ENCODE measurements around the gene DNAH3. TPM values are rescaled to one million over a fixed set of nuclear protein-coding genes. Genes with fewer than 3 reads are reported as not detected.

DNAH3 gene
- total RNA-seq, 1 experiment from 2014 or later = 0.15 TPM

GRCh38 chr16:21197621-21198020 is 47.0 kb upstream of the DNAH3 start:
- TF ChIP-seq SP1 (IDR thresholded peaks at IDR 0.05; ENCODE audit: low read depth) = no peak
- TF ChIP-seq, protein P1, sequence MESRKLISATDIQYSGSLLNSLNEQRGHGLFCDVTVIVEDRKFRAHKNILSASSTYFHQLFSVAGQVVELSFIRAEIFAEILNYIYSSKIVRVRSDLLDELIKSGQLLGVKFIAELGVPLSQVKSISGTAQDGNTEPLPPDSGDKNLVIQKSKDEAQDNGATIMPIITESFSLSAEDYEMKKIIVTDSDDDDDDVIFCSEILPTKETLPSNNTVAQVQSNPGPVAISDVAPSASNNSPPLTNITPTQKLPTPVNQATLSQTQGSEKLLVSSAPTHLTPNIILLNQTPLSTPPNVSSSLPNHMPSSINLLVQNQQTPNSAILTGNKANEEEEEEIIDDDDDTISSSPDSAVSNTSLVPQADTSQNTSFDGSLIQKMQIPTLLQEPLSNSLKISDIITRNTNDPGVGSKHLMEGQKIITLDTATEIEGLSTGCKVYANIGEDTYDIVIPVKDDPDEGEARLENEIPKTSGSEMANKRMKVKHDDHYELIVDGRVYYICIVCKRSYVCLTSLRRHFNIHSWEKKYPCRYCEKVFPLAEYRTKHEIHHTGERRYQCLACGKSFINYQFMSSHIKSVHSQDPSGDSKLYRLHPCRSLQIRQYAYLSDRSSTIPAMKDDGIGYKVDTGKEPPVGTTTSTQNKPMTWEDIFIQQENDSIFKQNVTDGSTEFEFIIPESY (IDR thresholded peaks at IDR 0.05; ENCODE audit: extremely low read depth, insufficient replicate concordance, low read length) = no peak
- no peak for TF ChIP-seq CEBPB (IDR thresholded peaks at IDR 0.05; ENCODE audit: low read depth)
- peaks cover 8% of the 10 kb centered on the region; the same call in 1 of the 2 replicates for H3K27me3 ChIP-seq (ENCODE audit: insufficient read depth, low read length)

GRCh38 chr16:21197112-21197511 is 46.5 kb upstream of the DNAH3 start:
- no peaks in the 10 kb centered on the region for H3K36me3 ChIP-seq (ENCODE audit: control insufficient read depth in 1 of 2, insufficient read depth in 2 of 2, low read length in 2 of 2)
- no peak overlapping the region for H3K27ac ChIP-seq (ENCODE audit: low read depth, low read length)
- DNase-seq (ENCODE audit: low read depth, low spot score) (no peak), ATAC-seq (no peak)
- no peaks in the 10 kb centered on the region for H3K9me3 ChIP-seq (ENCODE audit: control insufficient read depth in 1 of 2, insufficient read depth in 1 of 2, low read depth in 1 of 2, low read length in 2 of 2)
- H3K4me2 ChIP-seq (ENCODE audit: low read length) = no peak overlapping the region
- ChIA-PET CTCF (no interaction called here), RAD21 (ENCODE audit: low non-redundant PET in 1 of 2, low total read pairs in 2 of 2, uncharacterized antibody in 2 of 2, unreplicated experiment in 2 of 2) (no interaction called here), POLR2A (no interaction called here)
- no peaks in the 10 kb centered on the region for H4K20me1 ChIP-seq (ENCODE audit: insufficient read depth)
- H3K27me3 ChIP-seq (ENCODE audit: insufficient read depth, low read length) = peaks cover 5% of the 10 kb centered on the region; the same call in 1 of the 2 replicates
- intact Hi-C loops (cut with micrococcal nuclease) = no loop called here
- no peaks in the 10 kb centered on the region for H3K9me2 ChIP-seq (ENCODE audit: insufficient read depth)
- H3K9ac ChIP-seq (ENCODE audit: low read length) = no peak overlapping the region
- no peak overlapping the region for H2AFZ ChIP-seq (ENCODE audit: low read depth, low read length, poor library complexity, severe bottlenecking)
- H3K4me3 ChIP-seq (replicated peaks in 1 of 2; ENCODE audit: low read depth in 1 of 2, low read length in 2 of 2) = no peak overlapping the region
- H3K79me2 ChIP-seq (ENCODE audit: insufficient read depth, low read length) = no peaks in the 10 kb centered on the region
- no peaks in the 10 kb centered on the region for H3K4me1 ChIP-seq (ENCODE audit: control insufficient read depth in 1 of 2, insufficient read depth in 2 of 2, low read length in 2 of 2)
- no TSS peak for BruUV-seq (replicated peaks)
- TF ChIP-seq SP1 (IDR thresholded peaks at IDR 0.05; ENCODE audit: low read depth) (no peak), RAD21 (IDR thresholded peaks at IDR 0.05; ENCODE audit: low read depth) (no peak), POLR2AphosphoS5 (IDR thresholded peaks at IDR 0.05; ENCODE audit: low read depth, low read length) (no peak), ELF1 (IDR thresholded peaks at IDR 0.05; ENCODE audit: borderline replicate concordance, low read depth) (no peak), FOSL1 (IDR thresholded peaks at IDR 0.05; ENCODE audit: low read depth) (no peak), POLR2A (IDR thresholded peaks at IDR 0.05; ENCODE audit: borderline replicate concordance, extremely low read depth, insufficient read depth, insufficient read length) (no peak), MAX (IDR thresholded peaks at IDR 0.05) (no peak), REST (IDR thresholded peaks at IDR 0.05; ENCODE audit: low read depth) (no peak), CEBPB (IDR thresholded peaks at IDR 0.05; ENCODE audit: low read depth) (no peak)
- TF ChIP-seq, protein P1 (IDR thresholded peaks at IDR 0.05; ENCODE audit: extremely low read depth, insufficient replicate concordance, low read length) = no peak

More at GRCh38 chr16:21197621-21198020, 47.0 kb upstream of the DNAH3 start:
- Histone ChIP-seq H3K4me1 (ENCODE audit: control insufficient read depth in 1 of 2, insufficient read depth in 2 of 2, low read length in 2 of 2) (no peaks in the 10 kb centered on the region), H4K20me1 (ENCODE audit: insufficient read depth) (no peaks in the 10 kb centered on the region), H2AFZ (ENCODE audit: low read depth, low read length, poor library complexity, severe bottlenecking) (no peak overlapping the region), H3K36me3 (ENCODE audit: control insufficient read depth in 1 of 2, insufficient read depth in 2 of 2, low read length in 2 of 2) (no peaks in the 10 kb centered on the region), H3K9me2 (ENCODE audit: insufficient read depth) (no peaks in the 10 kb centered on the region), H3K9me3 (ENCODE audit: control insufficient read depth in 1 of 2, insufficient read depth in 1 of 2, low read depth in 1 of 2, low read length in 2 of 2) (no peaks in the 10 kb centered on the region), H3K79me2 (ENCODE audit: insufficient read depth, low read length) (no peaks in the 10 kb centered on the region), H3K4me2 (ENCODE audit: low read length) (no peak overlapping the region), H3K4me3 (replicated peaks in 1 of 2; ENCODE audit: low read depth in 1 of 2, low read length in 2 of 2) (no peak overlapping the region), H3K27ac (ENCODE audit: low read depth, low read length) (no peak overlapping the region), H3K9ac (ENCODE audit: low read length) (no peak overlapping the region)
- intact Hi-C loops (cut with micrococcal nuclease) = no loop called here
- BruUV-seq (replicated peaks) = no TSS peak
- ChIA-PET RAD21 (ENCODE audit: low non-redundant PET in 1 of 2, low total read pairs in 2 of 2, uncharacterized antibody in 2 of 2, unreplicated experiment in 2 of 2) (no interaction called here), POLR2A (no interaction called here), CTCF (no interaction called here)
- no peak for ATAC-seq
- no peak for DNase-seq (ENCODE audit: low read depth, low spot score)
